Cardiac muscle cell (in vitro differentiated cells and primary cell): Measurements from ENCODE around the gene TRMT11. TPM values are rescaled to one million over a fixed set of nuclear protein-coding genes. Genes with fewer than 3 reads are reported as not detected.

Experiments
- DNase-seq, 2 donors: peaks; one replicate each; pipeline versions ENCODE4 v3.0.0 to v3.0.0-alpha.2; 2010 to 2017; ENCODE audit warnings: low read depth in 1 of 2, low spot score in 1 of 2
- H3K27ac ChIP-seq: fragments of 200-600 bp; sonication (generic); 2 replicates; pipeline ENCODE4 v1.5.1; 2016
- H3K27me3 ChIP-seq: fragments of 200-600 bp; sonication (generic); 2 replicates; pipeline ENCODE4 v1.6.0; 2016; ENCODE audit warnings: control low read depth
- H3K36me3 ChIP-seq: fragments of 200-600 bp; sonication (generic); 2 replicates; pipeline ENCODE4 v1.5.1; 2016; ENCODE audit warnings: control low read depth
- H3K4me1 ChIP-seq: fragments of 200-600 bp; sonication (generic); 2 replicates; pipeline ENCODE4 v1.8.1; 2017; ENCODE audit warnings: low read depth, mild to moderate bottlenecking, mixed run types
- H3K4me3 ChIP-seq: fragments of 200-600 bp; sonication (generic); 2 replicates; pipeline ENCODE4 v1.5.1; 2016; ENCODE audit warnings: mild to moderate bottlenecking
- H3K9me3 ChIP-seq: fragments of 200-600 bp; sonication (generic); 2 replicates; pipeline ENCODE4 v1.5.1; 2017; ENCODE audit warnings: low read depth, mild to moderate bottlenecking, control low read depth
- CTCF ChIP-seq: IDR thresholded peaks from 2 replicates; pipeline ENCODE4 v1.5.1; 2012; ENCODE audit warnings: low read depth, mild to moderate bottlenecking, low read length
- polyA plus RNA-seq: library from polyadenylated mRNA; unstranded; fragments of >200 nt; fragmentation: Nextera tagmentation; extraction: Ambion mirVana; gene quantifications from 2 replicates; pipeline ENCODE4 v1.2.1, GENCODE V29; 2016
- total RNA-seq: library from RNA; depleted of rRNA; stranded (reverse); fragments of >200 nt; gene quantifications from 2 replicates; pipeline ENCODE4 v1.2.3, GENCODE V29; 2016

Gene TRMT11
- total and polyA plus RNA-seq, 2 experiments from 2014 or later = 46.5 to 68.6 TPM

DNA sequence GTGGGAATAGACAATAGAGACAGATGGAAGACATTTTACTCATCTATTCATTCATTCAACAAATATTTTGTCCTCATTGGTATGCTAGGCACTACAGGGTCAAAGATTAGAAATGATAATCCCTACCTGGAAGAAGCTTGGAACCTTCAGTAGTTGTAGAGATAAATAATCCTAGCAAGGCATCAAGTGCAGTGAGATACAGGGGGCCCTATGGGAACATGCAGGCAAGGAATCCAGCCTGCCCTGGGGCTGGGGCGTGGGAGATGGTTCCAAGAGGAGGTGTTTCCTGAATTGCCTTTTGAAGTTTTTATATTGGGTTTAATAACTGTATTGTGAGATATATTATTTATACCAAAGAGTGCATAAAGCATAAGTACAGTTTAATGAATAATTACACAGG is 64.5 kb downstream of the TRMT11 start:
- H3K4me1 ChIP-seq = peaks cover 22% of the 10 kb centered on the region
- DNase-seq = no peak
- H3K9me3 ChIP-seq = no peaks in the 10 kb centered on the region
- no peaks in the 10 kb centered on the region for H3K36me3 ChIP-seq
- H3K4me3 ChIP-seq = no peak overlapping the region
- no peak for TF ChIP-seq CTCF
- H3K27ac ChIP-seq = no peak overlapping the region
- H3K27me3 ChIP-seq = no peaks in the 10 kb centered on the region

DNA sequence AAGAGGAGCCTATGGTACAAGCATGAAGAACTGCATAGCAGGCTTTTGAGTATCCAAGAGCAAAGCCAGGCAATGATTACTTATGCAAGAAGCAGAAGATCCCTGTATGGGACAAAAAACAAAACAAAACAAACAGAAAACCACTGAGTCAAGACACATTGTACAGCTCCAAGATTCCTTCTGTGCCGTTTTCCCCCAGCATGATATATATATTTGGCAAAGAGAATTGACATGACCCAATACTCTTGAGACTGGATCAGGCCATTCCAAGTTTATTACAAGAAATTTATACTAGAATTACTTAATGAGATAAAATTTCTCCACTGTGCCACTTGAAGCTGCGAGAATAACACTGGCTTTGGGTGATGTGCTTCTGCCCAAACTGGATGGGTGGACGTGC is 65.5 kb downstream of the TRMT11 start:
- peak overlapping the region; percentile 70 for H3K27ac ChIP-seq
- no peaks in the 10 kb centered on the region for H3K36me3 ChIP-seq
- no peaks in the 10 kb centered on the region for H3K9me3 ChIP-seq
- TF ChIP-seq CTCF = no peak
- H3K4me3 ChIP-seq = no peak overlapping the region
- H3K4me1 ChIP-seq = peaks cover 28% of the 10 kb centered on the region
- H3K27me3 ChIP-seq = no peaks in the 10 kb centered on the region
- DNase-seq = no peak

GRCh38 chr6:126052485-126052884 is 66.1 kb downstream of the TRMT11 start:
- Histone ChIP-seq H3K4me1 (peaks cover 29% of the 10 kb centered on the region), H3K4me3 (no peak overlapping the region), H3K27ac (peak overlapping the region; percentile 70), H3K36me3 (no peaks in the 10 kb centered on the region), H3K9me3 (no peaks in the 10 kb centered on the region), H3K27me3 (no peaks in the 10 kb centered on the region)
- no peak for TF ChIP-seq CTCF
- DNase-seq = no peak

- Histone ChIP-seq H3K4me1 (peaks cover 29% of the 10 kb centered on the region), H3K36me3 (no peaks in the 10 kb centered on the region), H3K27me3 (no peaks in the 10 kb centered on the region), H3K27ac (peak overlapping the region; percentile 70), H3K9me3 (no peaks in the 10 kb centered on the region), H3K4me3 (no peak overlapping the region)
- peak in 1 of 2 donors; percentile 37 for DNase-seq
- no peak for TF ChIP-seq CTCF
Observed at GRCh38 chr6:126054258-126054702, 67.9 kb downstream of the TRMT11 start.

GRCh38 chr6:126054802-126055201 is 68.5 kb downstream of the TRMT11 start:
- no peak for DNase-seq
- no peak for TF ChIP-seq CTCF
- Histone ChIP-seq H3K36me3 (no peaks in the 10 kb centered on the region), H3K9me3 (no peaks in the 10 kb centered on the region), H3K4me3 (no peak overlapping the region), H3K4me1 (peaks cover 30% of the 10 kb centered on the region), H3K27ac (peak overlapping the region; percentile 70), H3K27me3 (no peaks in the 10 kb centered on the region)

DNA sequence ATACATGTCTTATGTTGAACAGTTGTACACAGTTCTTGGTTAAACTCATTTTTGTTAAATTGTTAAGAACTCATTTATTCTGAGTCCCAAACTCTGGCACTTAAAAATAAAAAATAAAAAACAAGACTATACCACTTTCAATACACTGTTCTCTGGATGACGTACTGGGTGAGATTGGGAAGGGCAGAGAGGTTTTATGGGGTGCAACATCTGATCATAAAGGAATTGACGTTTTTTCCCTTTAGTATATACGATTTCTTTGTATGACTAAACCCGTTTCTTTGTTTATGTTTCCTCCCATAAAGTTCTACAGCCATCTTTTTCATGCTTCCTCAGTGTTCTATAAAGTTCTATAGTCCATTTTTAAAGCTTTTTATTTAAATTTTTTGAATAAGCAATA is 69.1 kb downstream of the TRMT11 start:
- H3K27ac ChIP-seq = peak overlapping the region; percentile 70
- no peak for TF ChIP-seq CTCF
- H3K27me3 ChIP-seq = no peaks in the 10 kb centered on the region
- no peak overlapping the region for H3K4me3 ChIP-seq
- H3K9me3 ChIP-seq = no peaks in the 10 kb centered on the region
- no peak for DNase-seq
- peaks cover 36% of the 10 kb centered on the region for H3K4me1 ChIP-seq
- H3K36me3 ChIP-seq = no peaks in the 10 kb centered on the region
